Measurements from ENCODE around the gene SELENOM. TPM values are rescaled to one million over a fixed set of nuclear protein-coding genes. Genes with fewer than 3 reads are reported as not detected.

Gene SELENOM
- 10 to 100 TPM; 10.0 to 31.9 (median 18.0) TPM for polyA plus RNA-seq (ENCODE audit: insufficient read length in 10 of 10)
- long read RNA-seq, donor 1, transcript SELENOM-201 (5 exons, 694 nt): major isoform, 23 of 24 reads
- long read RNA-seq, donor 1, partial matches to known transcripts: 0 of 24 reads
- long read RNA-seq, donor 1, other reads (novel, unspliced or antisense): 0 of 24 reads
- long read RNA-seq, donor 2, transcript SELENOM-201 (5 exons, 694 nt): major isoform, 15 of 16 reads
- long read RNA-seq, donor 2, partial matches to known transcripts: 0 of 16 reads
- long read RNA-seq, donor 2, other reads (novel, unspliced or antisense): 0 of 16 reads
- long read RNA-seq, donor 3: 0 reads
- long read RNA-seq, donor 4, transcript SELENOM-201 (5 exons, 694 nt): major isoform, 22 of 25 reads
- long read RNA-seq, donor 4, partial matches to known transcripts: 0 of 25 reads
- long read RNA-seq, donor 4, other reads (novel, unspliced or antisense): 0 of 25 reads
- long read RNA-seq, donor 5, transcript SELENOM-201 (5 exons, 694 nt): major isoform, 57 of 63 reads
- long read RNA-seq, donor 5, partial matches to known transcripts: 0 of 63 reads
- long read RNA-seq, donor 5, other reads (novel, unspliced or antisense): 0 of 63 reads
- long read RNA-seq, donor 6, transcript SELENOM-201 (5 exons, 694 nt): major isoform, 36 of 39 reads
- long read RNA-seq, donor 6, partial matches to known transcripts: 0 of 39 reads
- long read RNA-seq, donor 6, other reads (novel, unspliced or antisense): 0 of 39 reads
- long read RNA-seq, donor 7, transcript SELENOM-201 (5 exons, 694 nt): major isoform, 14 of 17 reads
- long read RNA-seq, donor 7, partial matches to known transcripts: 0 of 17 reads
- long read RNA-seq, donor 7, other reads (novel, unspliced or antisense): 0 of 17 reads
- long read RNA-seq, donor 8, transcript SELENOM-201 (5 exons, 694 nt): major isoform, 26 of 26 reads
- long read RNA-seq, donor 8, partial matches to known transcripts: 0 of 26 reads
- long read RNA-seq, donor 8, other reads (novel, unspliced or antisense): 0 of 26 reads
- long read RNA-seq, donor 9, transcript SELENOM-201 (5 exons, 694 nt): major isoform, 5 of 5 reads
- long read RNA-seq, donor 9, partial matches to known transcripts: 0 of 5 reads
- long read RNA-seq, donor 9, other reads (novel, unspliced or antisense): 0 of 5 reads

- peak; percentile 95 to 98 (median 97) for DNase-seq
Measured at GRCh38 chr22:31107178-31107893, at the start of gene SELENOM. Gene SELENOM, minus strand, starts transcription at chr22:31107568. Its CDS starts 63 bp downstream, at chr22:31107505.

GRCh38 chr22:31155422-31155821, 48.1 kb upstream of the SELENOM start:
- peak in 2 of 3 donors; percentile 28 to 54 for DNase-seq

- no peak for DNase-seq
Measured at GRCh38 chr22:31154975-31155374, 47.6 kb upstream of the SELENOM start.

- no peak for DNase-seq
Measured at GRCh38 chr22:31153357-31153756, 46.0 kb upstream of the SELENOM start.

- DNase-seq: no peak
Measured at GRCh38 chr22:31151872-31152271, 44.5 kb upstream of the SELENOM start.

GRCh38 chr22:31150615-31151014, 43.2 kb upstream of the SELENOM start:
- no peak for DNase-seq

GRCh38 chr22:31148953-31149627, 41.7 kb upstream of the SELENOM start:
- peak; percentile 49 to 69 (median 56) for DNase-seq

- no peak for DNase-seq
Measured at GRCh38 chr22:31148488-31148887, 41.1 kb upstream of the SELENOM start.

- DNase-seq: no peak
Measured at GRCh38 chr22:31144223-31144622, 36.9 kb upstream of the SELENOM start.

GRCh38 chr22:31143537-31143936, 36.2 kb upstream of the SELENOM start:
- no peak for DNase-seq

- DNase-seq: no peak
Measured at GRCh38 chr22:31143038-31143437, 35.7 kb upstream of the SELENOM start.

GRCh38 chr22:31142285-31142684, 34.9 kb upstream of the SELENOM start:
- DNase-seq: no peak

- DNase-seq: no peak
Measured at GRCh38 chr22:31141551-31141950, 34.2 kb upstream of the SELENOM start.

GRCh38 chr22:31140746-31141145, 33.4 kb upstream of the SELENOM start:
- no peak for DNase-seq

GRCh38 chr22:31139866-31140716, 32.7 kb upstream of the SELENOM start, which contains the start of gene PLA2G3:
Gene PLA2G3, minus strand, starts transcription at chr22:31140508. Its CDS starts 154 bp downstream, at chr22:31140354.
- DNase-seq: no peak

- DNase-seq: no peak
Measured at GRCh38 chr22:31139066-31139465, 31.7 kb upstream of the SELENOM start.

- DNase-seq: no peak
Measured at GRCh38 chr22:31138126-31138525, 30.8 kb upstream of the SELENOM start.

- no peak for DNase-seq
Measured at GRCh38 chr22:31137721-31138120, 30.4 kb upstream of the SELENOM start.

- DNase-seq: no peak
Measured at GRCh38 chr22:31136711-31137110, 29.3 kb upstream of the SELENOM start.

GRCh38 chr22:31136155-31136554, 28.8 kb upstream of the SELENOM start:
- DNase-seq: no peak

Measured in muscle of back (tissue), 13 donors.